HL-60 (cell line): ENCODE results near the gene SPRR2G.

Source experiments
- CTCF ChIP-seq: IDR thresholded peaks from one replicate; pipeline ENCODE4 v1.5.1; 2011; ENCODE audit warnings: low read length, control low read depth, inconsistent platforms; ENCODE audit not compliant: insufficient read depth
- GABPA ChIP-seq: IDR thresholded peaks from 2 replicates; pipeline ENCODE4 v1.6.1; 2012; ENCODE audit warnings: low read depth
- POLR2AphosphoS5 ChIP-seq: IDR thresholded peaks from 2 replicates; pipeline ENCODE4 v1.6.1; 2012; ENCODE audit warnings: low read depth
- REST ChIP-seq: IDR thresholded peaks from 2 replicates; pipeline ENCODE4 v1.6.1; 2012; ENCODE audit warnings: low read depth; ENCODE audit not compliant: insufficient replicate concordance

- TF ChIP-seq CTCF = no peak
- TF ChIP-seq POLR2AphosphoS5 = no peak
- TF ChIP-seq REST = no peak
- no peak for TF ChIP-seq GABPA
Observed at GRCh38 chr1:153127296-153127695, 23.4 kb downstream of the SPRR2G start.
